Measurements from ENCODE around the gene TBC1D2B. TPM values are rescaled to one million over a fixed set of nuclear protein-coding genes. Genes with fewer than 3 reads are reported as not detected.

TBC1D2B gene
- total and polyA plus RNA-seq, 2 donors (not counting 3 experiments of a cell fraction or from before 2014, with no cell fraction given) = 30.8 to 46.1 TPM

DNA sequence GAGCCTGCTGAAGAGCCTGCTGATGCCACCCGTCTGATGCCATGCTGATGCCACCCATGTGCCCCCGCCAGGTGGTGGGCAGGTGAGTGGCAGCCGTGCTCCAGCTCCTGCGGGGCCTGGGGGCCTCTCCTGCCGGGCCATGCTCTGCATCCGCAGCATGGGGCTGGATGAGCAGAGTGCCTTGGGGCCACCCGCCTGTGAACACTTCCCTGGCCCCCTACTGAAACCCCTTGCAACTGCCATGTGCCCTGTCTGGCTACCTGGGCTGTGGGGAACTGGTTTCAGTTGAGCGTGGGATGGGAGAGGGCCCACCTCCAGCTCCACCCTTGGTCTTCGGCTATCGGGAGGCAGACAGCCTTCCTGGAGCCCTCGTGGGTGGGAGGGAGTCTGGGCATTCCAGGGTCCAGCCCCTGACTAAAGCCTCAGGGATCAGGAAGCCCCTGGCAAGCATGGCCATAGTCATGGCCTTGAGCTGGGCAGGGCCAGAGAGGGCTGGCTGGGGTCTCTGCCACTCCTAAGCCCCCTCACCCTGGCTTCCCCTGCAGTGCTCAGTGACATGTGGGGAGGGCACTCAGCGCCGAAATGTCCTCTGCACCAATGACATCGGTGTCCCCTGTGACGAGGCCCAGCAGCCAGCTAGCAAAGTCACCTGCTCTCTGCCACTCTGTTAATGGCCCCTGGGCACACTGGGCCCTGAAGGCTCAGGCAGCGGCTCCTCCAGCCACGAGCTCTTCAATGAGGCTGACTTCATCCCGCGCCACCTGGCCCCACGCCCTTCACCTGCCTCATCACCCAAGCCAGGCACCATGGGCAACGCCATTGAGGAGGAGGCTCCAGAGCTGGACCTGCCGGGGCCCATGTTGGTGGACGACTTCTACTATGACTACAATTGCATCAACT, 92.2 kb downstream of the TBC1D2B start:
- H2AFZ ChIP-seq (ENCODE audit: low read depth, low read length) = no peak overlapping the region
- ChIA-PET POLR2A (no interaction called here), CTCF (no interaction called here)
- intact Hi-C loops (cut with micrococcal nuclease) = no loop called here
- FAIRE-seq (no peak), DNase-seq (ENCODE audit: low read depth, low spot score) (no peak)
- no peaks in the 10 kb centered on the region for H3K36me3 ChIP-seq (ENCODE audit: control insufficient read depth in 2 of 2, extremely low read depth in 1 of 2, insufficient read depth in 2 of 2, low read length in 2 of 2)
- BruUV-seq (replicated peaks) = no TSS peak
- H3K27me3 ChIP-seq (ENCODE audit: control insufficient read depth in 2 of 2, insufficient read depth in 2 of 2, low read length in 2 of 2) = peaks cover 0 to 1% of the 10 kb centered on the region in 2 experiments
- H3K4me3 ChIP-seq (replicated peaks in 1 of 3; ENCODE audit: insufficient read depth in 1 of 3, low read depth in 1 of 3, low read length in 3 of 3) = no peak overlapping the region
- no peaks in the 10 kb centered on the region for H3K9me1 ChIP-seq (replicated peaks; ENCODE audit: control insufficient read depth, extremely low read depth, insufficient read depth, low read length)
- no peaks in the 10 kb centered on the region for H3K9me3 ChIP-seq (replicated peaks; ENCODE audit: control insufficient read depth, insufficient read depth, low read length)
- no peaks in the 10 kb centered on the region for H3K4me1 ChIP-seq (ENCODE audit: control insufficient read depth, extremely low read depth, insufficient read depth, low read length)
- H3K79me2 ChIP-seq (ENCODE audit: control insufficient read depth, insufficient read depth, low read length) = no peaks in the 10 kb centered on the region
- H3K9ac ChIP-seq (replicated peaks; ENCODE audit: extremely low read depth, insufficient read depth, low read length) = no peak overlapping the region
- no peak overlapping the region for H3K4me2 ChIP-seq (ENCODE audit: insufficient read depth, low read length)
- dilution Hi-C loops (cut with MboI; ENCODE audit: extremely low pct_ligation_motif_present, low sequenced_read_pairs) = no loop called here
- H3K27ac ChIP-seq (ENCODE audit: insufficient read depth, low read depth, low read length) = no peak overlapping the region
- TF ChIP-seq POLR2AphosphoS5 (IDR thresholded peaks at IDR 0.05; ENCODE audit: insufficient read depth, low read depth, low read length) (no peak), GATA2 (IDR thresholded peaks at IDR 0.05; ENCODE audit: insufficient read depth, insufficient read length, low read depth, low read length) (no peak), JUN (IDR thresholded peaks at IDR 0.05; ENCODE audit: borderline replicate concordance, insufficient read depth, insufficient read length, low read depth) (no peak), EZH2 (IDR thresholded peaks at IDR 0.05; ENCODE audit: borderline replicate concordance, low read depth, low read length, severe bottlenecking) (no peak), MYC (IDR thresholded peaks at IDR 0.05; ENCODE audit: low read depth, low read length) (no peak), POLR2A (IDR thresholded peaks at IDR 0.05; ENCODE audit: low read depth, low read length) (no peak), FOS (IDR thresholded peaks at IDR 0.05; ENCODE audit: borderline replicate concordance, insufficient read depth, low read length) (no peak)
- TF ChIP-seq, protein P1, sequence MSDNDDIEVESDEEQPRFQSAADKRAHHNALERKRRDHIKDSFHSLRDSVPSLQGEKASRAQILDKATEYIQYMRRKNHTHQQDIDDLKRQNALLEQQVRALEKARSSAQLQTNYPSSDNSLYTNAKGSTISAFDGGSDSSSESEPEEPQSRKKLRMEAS (IDR thresholded peaks at IDR 0.05; ENCODE audit: insufficient read depth, insufficient read length) = no peak
- TF ChIP-seq, protein P2, sequence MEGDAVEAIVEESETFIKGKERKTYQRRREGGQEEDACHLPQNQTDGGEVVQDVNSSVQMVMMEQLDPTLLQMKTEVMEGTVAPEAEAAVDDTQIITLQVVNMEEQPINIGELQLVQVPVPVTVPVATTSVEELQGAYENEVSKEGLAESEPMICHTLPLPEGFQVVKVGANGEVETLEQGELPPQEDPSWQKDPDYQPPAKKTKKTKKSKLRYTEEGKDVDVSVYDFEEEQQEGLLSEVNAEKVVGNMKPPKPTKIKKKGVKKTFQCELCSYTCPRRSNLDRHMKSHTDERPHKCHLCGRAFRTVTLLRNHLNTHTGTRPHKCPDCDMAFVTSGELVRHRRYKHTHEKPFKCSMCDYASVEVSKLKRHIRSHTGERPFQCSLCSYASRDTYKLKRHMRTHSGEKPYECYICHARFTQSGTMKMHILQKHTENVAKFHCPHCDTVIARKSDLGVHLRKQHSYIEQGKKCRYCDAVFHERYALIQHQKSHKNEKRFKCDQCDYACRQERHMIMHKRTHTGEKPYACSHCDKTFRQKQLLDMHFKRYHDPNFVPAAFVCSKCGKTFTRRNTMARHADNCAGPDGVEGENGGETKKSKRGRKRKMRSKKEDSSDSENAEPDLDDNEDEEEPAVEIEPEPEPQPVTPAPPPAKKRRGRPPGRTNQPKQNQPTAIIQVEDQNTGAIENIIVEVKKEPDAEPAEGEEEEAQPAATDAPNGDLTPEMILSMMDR (IDR thresholded peaks at IDR 0.05; ENCODE audit: extremely low read depth in 1 of 2, insufficient read depth in 1 of 2, low read depth in 1 of 2, low read length in 2 of 2) = no peak
- H4K20me1 ChIP-seq (replicated peaks; ENCODE audit: control insufficient read depth, extremely low read depth, insufficient read depth, low read length) = no peaks in the 10 kb centered on the region

Data from endothelial cell of umbilical vein (primary cell).